GM18517 (cell line): ENCODE data around the gene IL10.
A peak's percentile ranks its signal among the peaks of the same experiment; 100 is the strongest.
"Not testable (repeated sequence)": the region's sequence is repeated elsewhere in the genome, so short reads cannot be mapped to it uniquely, and the experiment has no call there.

ENCODE experiments used
- ATAC-seq: cut with Tn5 transposase; IDR thresholded peaks from one replicate; pipeline ENCODE4 v1.9.1; 2021; ENCODE audit warnings: mild to moderate bottlenecking, moderate library complexity; ENCODE audit not compliant: unreplicated experiment

IL10 gene

DNA sequence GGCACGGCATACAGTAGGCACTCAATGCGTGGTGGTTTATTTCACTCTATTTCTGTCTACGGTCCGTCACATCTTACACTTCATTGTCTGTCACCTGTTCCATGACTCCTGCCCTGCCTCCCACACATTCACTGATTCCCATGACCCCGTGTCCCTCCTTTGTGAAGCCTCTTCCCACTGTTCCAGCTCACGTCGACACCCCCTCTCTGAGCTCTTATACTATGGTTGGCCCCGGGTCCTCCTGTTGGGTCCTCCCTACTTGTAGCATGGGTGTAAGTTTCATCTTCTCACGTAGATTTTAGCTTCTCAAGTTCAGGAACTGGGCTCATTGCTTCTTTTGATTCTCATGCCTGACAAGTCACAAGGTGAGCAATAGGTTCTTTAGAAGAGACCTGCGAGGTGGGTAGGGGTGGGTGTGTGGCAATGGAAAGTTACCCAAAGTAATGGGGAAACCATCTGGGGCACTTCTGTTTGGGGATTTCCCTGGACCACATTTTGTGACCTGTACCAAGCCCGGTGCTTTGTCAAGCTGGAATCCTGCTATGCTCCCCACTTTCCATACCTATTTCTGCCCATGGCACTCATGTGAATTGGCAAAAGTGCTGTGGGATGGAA, 22.1 kb upstream of the IL10 start:
- ATAC-seq: no peak

DNA sequence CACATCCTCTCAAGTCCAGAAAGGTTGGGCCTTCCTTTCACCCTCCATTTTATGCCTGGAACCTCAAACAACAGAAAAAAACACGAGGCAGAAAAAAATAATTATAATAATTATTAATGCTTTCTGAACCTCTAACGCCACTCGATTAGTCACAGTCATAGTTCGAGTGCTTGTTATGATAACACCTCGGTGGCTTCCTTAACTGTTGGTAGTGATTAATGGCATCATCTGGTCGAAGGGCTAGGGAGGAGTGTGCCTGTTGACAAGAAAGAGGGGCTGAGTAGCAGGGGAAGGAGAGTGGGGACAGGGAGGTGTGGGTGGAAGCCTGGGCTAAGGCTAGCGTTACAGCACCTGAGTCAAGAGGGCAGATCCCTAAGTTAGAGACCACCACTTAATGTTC, 21.3 kb upstream of the IL10 start:
- ATAC-seq: no peak

DNA sequence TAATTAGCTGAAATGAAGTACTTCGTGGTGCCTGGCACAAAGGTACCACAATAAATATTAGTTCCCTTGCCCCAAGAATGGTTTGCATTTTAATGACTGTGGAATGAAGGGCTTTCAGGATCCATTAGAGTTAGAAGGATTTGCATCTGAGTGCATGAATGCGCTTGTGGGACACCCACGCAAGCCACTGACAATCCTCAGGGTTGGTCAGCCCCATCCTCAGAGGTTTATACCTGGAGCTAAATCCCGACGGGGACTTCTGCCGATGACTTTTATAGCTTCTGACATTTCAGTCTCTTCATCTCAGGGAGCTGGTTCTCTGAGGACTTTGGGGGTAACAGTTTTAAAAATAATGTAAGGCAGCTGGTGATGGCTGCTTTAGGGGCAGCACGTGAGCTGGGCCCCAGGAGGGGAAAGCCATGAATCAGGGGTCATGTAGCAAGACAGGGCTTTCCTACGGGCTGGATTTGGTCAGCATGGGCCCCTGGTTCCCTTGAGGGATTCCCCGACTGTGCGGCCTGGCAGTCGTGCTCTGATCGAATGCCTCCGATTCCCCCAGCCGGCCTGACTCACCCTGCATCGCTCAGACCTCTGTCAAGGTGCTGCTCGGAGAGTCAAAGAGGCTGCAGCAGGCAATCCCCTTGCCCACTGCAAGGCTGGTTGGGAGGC, 20.8 kb upstream of the IL10 start:
- no peak for ATAC-seq

DNA sequence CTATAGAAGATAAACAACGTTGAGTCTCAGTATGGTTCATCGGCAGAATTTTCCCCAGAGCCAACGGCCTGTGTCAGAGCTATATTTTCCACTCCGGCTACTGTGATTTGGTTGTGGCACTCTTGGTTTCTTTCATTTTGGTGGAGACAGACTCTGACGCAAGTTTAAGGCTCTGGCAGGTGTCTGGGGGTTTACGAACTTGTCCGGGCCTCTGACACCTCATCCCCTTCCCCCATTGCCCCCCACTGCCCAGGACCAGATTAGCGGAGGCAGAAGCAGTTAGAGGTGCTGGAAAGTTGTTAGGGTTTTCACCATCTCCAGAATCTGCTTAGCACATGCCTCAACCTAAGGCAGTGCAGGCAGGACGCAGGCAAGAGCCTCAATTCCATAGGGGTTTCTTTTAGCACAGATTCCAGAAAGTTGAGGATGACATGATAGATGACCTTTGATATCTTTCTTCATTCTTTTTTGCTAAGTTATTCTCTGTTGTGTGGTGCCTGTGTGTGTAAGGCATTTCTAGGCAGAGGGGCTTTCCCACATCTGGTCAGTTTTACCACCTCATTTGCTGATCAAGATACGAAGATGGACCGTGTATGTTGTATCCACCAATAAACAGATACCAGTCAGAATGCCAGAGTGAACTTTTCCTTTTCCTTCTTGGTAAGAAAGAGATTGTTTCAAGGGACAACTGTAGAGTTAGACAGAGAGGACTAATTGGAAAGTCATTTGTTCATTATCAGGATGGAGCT, 18.4 kb upstream of the IL10 start:
- peak; percentile 42 for ATAC-seq

DNA sequence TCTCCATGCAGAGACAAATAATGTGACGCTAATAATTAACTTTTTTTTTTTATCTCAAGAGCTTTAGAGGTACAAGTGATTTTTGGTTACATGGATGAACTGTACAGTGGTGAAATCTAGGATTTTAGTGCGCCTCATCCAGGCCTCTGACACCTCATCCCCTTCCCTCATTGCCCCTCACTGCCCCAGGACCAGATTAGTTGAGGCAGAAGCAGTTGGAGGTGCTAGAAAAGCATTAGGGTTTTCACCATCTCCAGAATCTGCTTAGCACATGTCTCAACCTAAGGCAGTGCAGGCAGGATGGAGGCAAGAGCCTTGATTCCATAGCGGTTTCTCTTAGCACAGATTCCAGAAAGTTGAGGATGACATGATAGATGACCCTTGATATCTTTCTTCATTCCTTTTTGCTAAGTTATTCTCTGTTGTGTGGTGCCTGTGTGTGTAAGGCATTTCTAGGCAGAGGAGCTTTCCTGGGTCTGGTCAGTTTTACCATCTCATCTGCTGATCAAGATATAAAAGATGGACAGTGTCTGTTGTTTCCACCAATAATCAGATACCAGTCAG, 16.3 kb upstream of the IL10 start:
- no peak for ATAC-seq

DNA sequence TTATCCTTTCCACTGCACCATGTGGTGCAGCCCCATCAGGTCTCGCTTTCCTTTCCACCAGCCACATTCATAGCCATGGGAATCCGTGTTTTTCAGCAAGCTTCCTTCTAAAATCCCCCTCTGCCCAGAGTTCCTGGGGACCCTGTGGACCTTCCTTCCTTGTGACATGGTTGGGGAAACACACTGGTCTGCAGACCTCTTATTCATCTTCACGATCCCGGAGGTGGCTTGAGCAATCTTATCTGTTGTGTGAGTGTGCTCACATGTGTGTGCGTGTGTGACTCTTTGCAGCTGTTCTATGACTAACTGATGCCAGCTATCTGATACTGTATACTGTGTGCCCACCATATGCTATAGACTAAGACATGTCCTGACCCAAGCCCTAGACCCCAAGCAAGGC, 15.6 kb upstream of the IL10 start:
- ATAC-seq: no peak

DNA sequence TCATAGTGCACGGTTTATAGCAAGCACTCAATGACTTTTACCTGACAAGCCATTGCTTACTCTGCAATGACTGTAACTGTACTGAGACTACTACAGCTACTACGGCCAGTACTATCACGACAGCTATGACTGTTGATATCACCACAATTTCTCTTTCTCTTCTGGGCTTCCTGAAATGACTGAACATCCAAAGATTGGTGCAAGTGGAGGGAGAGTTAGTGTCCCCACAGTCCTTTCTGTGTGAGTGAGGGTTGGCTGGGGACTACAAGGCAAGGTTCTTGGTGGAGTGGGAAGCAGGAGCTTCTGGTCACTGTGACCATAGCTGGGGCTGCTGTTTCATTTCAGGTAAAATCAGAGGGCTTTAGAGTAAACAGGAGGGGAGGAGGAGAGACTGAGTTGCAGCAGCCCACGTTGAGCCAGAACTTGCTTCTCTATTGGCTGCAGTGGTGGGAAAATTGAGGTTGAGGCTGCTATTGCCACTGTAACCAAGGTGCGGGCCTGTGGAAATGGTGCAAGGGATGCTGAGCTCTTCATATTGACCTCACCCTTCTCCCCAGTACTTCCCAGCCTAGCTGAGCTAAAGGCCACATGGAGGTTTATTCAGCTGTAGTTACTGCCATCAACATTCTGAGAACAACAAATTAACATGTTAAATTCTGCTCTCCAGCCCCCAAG, 14.1 kb upstream of the IL10 start:
- no peak for ATAC-seq

DNA sequence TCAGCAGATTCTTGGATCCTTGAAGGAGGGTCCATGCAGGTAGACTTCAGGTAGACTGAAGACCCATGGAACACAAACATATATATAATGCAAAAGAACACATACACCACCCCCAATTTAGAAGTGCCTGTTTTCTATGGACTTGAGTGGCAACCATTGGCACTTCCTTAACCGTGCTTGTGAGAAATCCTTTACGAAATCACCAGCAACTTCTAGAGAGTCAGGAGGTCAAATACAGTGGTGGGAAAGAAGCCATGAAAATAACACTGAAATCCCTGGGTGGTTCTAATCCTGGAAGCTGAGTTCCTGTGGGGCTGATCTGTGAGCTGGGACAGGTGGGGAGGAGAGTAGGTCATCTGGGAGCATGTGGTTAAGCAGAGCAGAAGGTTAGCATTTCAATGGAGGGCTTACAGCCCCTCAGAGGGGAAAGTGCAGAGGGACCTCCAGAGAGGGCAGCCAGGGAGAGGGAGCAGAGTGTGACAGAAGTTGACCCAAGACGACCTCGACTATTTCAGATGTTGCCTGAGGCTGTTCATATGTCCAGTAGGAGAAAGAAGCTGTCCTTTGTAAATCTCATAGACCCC, 13.0 kb upstream of the IL10 start:
- ATAC-seq: no peak

DNA sequence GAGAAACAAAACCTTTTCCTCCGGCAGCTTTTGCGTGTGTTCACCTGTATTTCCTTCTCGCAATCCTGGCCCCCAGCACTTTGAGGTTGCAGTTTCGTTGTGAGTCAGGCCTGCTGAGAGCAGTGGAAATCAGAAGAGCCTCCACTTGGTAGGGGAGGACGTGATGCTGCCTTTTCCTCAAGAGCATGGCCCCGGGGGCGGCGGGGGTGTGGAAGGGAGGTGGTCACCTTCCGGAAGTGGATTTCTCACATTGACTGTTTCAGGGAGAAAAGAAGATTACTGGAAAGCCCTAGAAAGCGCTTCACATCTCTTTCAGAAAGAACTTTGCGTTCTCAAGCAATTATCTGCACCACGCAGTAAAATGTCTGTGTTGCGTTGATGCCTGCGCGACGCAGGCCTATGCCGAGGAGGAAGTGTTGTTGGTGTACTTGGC, 12.2 kb upstream of the IL10 start:
- peak; percentile 55 for ATAC-seq

DNA sequence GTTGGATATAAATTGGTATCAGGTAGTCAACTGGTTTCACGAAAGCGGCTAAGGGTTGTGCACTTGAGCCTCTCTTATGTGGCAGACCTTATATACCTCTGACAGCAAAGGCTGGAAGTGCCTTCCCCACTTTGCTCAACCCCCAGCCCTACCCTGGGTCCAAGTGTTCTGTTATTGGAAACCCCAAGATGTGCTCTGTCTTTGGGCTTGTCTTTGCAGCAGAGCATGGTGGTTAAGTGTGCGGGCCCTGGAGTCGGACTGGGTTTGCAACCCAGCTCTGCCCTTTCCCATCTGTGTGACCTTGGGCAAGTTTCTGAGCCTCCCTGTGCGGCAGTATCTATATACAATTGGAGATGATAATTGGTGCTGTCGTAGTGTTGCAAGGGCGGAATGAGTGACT, 11.2 kb upstream of the IL10 start:
- no peak for ATAC-seq

DNA sequence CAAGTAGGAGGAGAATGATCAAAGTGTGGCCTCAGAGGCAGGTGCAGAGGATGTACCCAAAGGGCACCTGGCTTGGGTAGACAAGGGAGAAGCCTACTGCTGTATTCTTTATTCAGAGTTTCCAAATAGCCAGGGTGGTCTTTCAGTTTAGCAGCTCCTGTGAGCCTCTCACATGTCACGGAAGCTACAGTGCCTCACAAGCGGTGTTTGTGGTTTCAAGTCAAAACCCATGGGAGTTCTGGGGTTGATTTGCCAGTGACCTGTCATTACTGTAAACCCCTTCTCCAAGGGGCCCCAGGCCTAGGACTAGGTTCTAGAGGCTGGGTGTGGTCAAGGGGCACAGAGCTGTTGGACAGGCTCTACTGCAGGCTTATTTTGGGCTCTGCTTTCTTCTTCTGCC, 10.2 kb upstream of the IL10 start:
- peak; percentile 70 for ATAC-seq

DNA sequence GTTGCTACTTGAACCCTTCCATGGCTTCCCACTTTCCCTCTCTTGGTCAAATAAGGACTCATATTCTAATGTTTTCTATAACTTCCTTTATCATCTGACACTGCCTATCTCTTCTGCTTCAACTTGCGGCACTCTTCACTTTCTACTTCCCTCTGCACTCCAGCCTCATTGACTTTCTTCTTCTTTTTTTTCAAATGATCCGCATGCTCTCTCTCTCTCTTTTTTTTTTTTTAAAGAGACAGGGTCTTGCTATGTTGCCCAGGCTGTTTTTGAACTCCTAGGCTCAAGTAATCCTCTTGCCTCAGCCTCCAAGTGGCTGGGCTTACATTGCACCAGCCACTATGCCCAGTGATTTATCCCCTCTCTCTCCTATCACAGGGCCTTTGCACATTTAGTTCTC, 7.3 kb upstream of the IL10 start:
- ATAC-seq: no peak

DNA sequence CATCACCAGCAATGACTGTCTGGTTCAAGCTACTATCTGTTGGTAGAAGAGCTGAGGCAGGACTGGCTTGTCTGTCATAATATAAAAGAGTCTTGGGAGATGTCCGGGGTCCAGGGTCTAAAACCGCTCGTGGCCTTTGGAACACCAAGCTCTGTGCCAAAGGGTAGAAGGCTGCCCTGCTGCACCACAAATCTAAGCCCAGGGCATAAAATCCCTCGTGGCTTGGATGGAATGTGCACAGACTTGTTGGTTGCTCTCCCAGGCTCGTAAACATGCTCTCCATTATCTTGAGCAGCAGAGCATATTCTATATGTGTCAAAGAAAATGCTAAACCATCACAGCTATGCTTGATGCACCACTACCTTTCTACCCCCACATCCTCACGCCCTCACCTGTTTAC, 6.6 kb upstream of the IL10 start:
- ATAC-seq: not testable (repeated sequence)

DNA sequence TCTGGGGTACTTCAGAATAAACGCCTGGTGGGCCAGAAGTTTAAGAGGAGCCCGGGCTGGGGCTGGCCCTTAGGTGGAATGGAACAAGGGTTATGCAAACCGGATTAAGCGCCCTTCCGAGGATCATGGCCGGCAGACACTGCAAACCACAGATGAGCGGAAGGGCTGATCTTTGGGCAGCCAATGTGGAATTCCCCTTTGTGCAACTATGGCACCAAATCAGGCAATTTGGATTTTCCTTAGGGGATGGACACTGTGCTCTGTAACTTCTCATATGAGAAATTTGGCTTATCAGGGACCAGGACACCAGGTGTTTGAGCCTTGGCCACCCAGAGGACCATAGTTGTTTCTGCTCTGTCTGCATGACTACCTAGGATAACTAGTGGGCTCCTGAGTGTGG, 5.7 kb upstream of the IL10 start:
- ATAC-seq: no peak

DNA sequence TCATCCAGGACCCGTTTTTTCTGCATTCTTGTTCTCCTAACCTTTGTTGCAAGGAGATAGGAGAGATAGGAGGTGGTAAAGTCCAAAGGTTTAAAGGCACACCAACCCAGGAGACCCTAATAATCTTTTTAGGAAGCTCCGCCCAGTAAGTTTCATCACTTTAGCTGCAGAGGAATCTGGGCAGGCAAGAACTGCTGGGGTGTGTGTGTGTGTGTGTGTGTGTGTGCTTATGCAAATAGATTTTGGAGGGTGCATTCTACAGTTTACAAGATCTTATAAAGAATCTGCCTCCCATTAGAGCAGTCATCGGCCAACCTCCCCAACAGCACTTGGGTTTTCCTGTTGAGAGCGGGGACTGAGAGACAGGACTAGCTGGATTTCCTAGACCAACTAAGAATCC, 3.9 kb upstream of the IL10 start:
- ATAC-seq: no peak

DNA sequence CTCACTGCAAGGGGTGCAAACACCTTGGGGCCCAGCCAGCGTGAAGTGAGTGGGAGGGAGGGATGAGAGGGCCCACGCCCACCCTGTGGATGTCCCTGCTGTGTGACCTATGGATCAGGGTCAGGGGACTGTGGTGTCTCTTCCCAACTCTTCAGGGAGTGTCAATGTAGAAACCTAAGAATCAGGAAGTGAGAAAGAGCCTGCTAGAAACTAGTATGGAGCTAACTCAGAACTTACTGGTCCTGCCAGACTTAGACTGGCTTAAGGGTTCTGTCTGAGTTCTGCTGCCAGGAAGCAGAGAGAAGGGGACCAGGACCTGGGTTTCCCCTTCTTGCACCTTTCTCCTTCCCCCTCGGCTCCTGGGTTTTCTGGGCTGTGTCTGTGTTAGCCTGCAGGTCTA, 1.8 kb upstream of the IL10 start:
- no peak for ATAC-seq

DNA sequence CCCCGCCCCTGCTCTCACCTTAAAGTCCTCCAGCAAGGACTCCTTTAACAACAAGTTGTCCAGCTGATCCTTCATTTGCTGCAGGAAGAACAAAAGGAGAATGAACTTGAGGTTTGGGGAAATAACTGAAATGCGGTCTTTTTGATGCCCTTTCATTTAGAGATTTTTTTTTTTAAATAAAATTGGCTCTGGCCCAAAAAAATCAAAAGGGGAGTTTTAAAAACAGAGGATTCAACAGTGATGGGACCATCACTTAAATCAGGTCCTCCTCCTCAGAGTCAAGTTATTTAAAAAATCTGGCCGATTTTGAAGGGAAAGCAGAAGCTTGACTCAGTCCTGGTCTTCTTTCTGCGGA, 979 bp downstream of the IL10 start:
- no peak for ATAC-seq

DNA sequence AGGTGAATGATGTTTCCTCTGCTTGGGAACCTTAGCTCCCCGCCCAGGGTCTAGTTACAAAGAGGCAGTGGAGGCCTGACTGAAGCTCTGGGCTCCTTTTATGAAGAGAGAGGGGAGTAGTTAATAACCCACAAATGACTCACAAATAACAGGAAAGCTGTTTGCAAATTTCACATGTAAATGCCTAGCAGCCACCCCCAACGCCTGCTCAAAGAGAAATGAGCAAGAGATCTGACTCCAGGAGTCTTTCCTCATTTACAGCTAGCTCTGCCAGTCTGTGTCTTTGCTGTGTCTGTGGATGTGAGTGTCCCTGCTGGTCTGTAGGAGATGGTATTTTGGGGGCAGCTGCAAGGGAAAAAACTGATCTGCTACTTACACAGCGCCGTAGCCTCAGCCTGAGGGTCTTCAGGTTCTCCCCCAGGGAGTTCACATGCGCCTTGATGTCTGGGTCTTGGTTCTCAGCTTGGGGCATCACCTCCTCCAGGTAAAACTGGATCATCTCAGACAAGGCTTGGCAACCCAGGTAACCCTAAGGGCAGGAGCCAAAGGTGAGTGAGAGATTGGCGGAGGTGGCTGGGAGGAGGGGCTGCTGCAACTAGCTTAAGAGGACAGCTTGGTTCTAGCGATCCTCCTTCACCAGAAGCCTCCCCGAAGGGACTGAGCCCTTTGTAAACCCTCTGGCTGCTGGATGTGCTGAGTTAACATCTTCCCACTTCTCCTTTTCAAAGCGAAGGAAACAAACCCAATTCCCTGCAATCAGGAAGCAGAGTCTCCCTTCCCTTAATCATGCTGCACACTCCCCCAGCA, 1.6 kb downstream of the IL10 start, which contains the start of gene IL19:
TSS of gene IL19 (plus strand) at position 243 of the 807 bp plus-strand sequence. CDS start 65,890 bp downstream, outside the sequence.
- no peak for ATAC-seq

DNA sequence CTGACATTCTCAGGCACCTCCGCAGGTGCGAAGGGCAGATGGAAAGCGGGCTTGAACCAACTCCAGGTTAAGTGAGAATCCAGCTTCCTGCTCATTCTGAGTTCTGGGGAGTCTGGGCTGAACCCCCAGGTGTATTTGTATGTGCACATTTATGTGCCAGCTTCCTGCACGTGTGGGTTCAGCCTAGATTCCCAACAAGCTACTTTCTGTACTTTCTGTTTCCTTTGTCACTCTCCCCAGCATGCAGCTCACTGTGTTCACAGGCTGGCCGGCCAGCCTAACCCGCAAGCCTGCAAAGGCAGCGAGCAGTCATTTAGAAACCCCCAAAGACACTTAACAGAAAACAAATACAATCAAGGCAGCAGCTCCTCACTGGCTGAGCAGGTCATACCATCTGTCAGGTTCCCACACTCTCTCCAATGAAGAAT, 3.0 kb downstream of the IL10 start:
- ATAC-seq: peak; percentile 68
